K562 (cell line): ENCODE results near the gene FMO5. TPM values are rescaled to one million over a fixed set of nuclear protein-coding genes. Genes with fewer than 3 reads are reported as not detected.

Experiments
- CLOCK ChIP-seq: fragments of 250-450 bp; sonication (Bioruptor Pico); IDR thresholded peaks from 2 replicates; pipeline ENCODE4 v1.4.0; 2020; ENCODE audit warnings: mild to moderate bottlenecking, moderate library complexity, borderline replicate concordance
- CREB3L1 ChIP-seq: fragments of 450-650 bp; IDR thresholded peaks from 2 replicates; pipeline ENCODE4 v1.6.1; 2014; ENCODE audit warnings: low read depth, mild to moderate bottlenecking, moderate library complexity, borderline replicate concordance
- FOXJ2 ChIP-seq: fragments of 200-800 bp; sonication (Bioruptor generic); IDR thresholded peaks from 2 replicates; pipeline ENCODE4 v1.6.1; 2016; ENCODE audit warnings: missing genetic modification characterization, missing compliant biosample characterization
- HNRNPUL1 ChIP-seq: fragments of 200-400 bp; formaldehyde crosslinking; IDR thresholded peaks from 2 replicates; pipeline ENCODE4 v1.6.1; 2017; ENCODE audit warnings: low read length
- SRSF3 ChIP-seq: fragments of 200-400 bp; formaldehyde crosslinking; IDR thresholded peaks from 2 replicates; pipeline ENCODE4 v1.6.1; 2016; ENCODE audit warnings: mild to moderate bottlenecking, low read length, moderate library complexity; ENCODE audit not compliant: insufficient read depth
- ZBTB7A ChIP-seq: IDR thresholded peaks from 2 replicates; pipeline ENCODE4 v1.6.1; 2011; ENCODE audit warnings: low read depth, mild to moderate bottlenecking, low read length, moderate library complexity, borderline replicate concordance; ENCODE audit not compliant: control insufficient read depth
- ZNF140 ChIP-seq: fragments of 250-450 bp; sonication (Bioruptor Pico); IDR thresholded peaks from 2 replicates; pipeline ENCODE4 v1.8.0; 2021; ENCODE audit warnings: moderate library complexity, mild to moderate bottlenecking, inconsistent platforms
- ZNF384 ChIP-seq: IDR thresholded peaks from 2 replicates; pipeline ENCODE4 v1.6.1; 2012; ENCODE audit warnings: low read depth, low read length, improper control_type of control experiment
- polyA plus RNA-seq, 8 experiments: library from polyadenylated mRNA; depleted of rRNA in 4 of 8; stranded (reverse) in 5 of 8; unstranded in 3 of 8; fragments of >200 nt; fragmentation: Nextera tagmentation in 2 of 8; fragmentation: Illumina TruSeq in 1 of 8; extraction: Ambion mirVana in 2 of 8; extraction: Trizol in 1 of 8; gene quantifications; 2 replicates each; pipeline versions ENCODE4 v1.2.1 to v1.2.3, GENCODE V29; 2011 to 2014; ENCODE audit warnings: inconsistent platforms in 1 of 8, missing spikeins in 1 of 8
- total RNA-seq, 7 experiments: library from RNA; depleted of rRNA in 6 of 7; stranded (reverse); fragments of >200 nt in 6 of 7; fragmentation: Illumina TruSeq in 2 of 7; extraction: Trizol in 2 of 7; gene quantifications; 2 replicates each; pipeline versions ENCODE4 v1.2.1 to v1.2.3, GENCODE V29; 2011 to 2021; ENCODE audit warnings: low replicate concordance in 1 of 7

FMO5 gene
- total and polyA plus RNA-seq, 9 of the 15 experiments (the other 6 are each of a cell fraction or from before 2014, with no cell fraction given), result 0.11 to 0.69 (median 0.19) TPM; not detected in 1

GRCh38 chr1:147169171-147169570, 56.0 kb downstream of the FMO5 start (continued):
- TF ChIP-seq CLOCK (no peak), ZBTB7A (no peak), SRSF3 (no peak), CREB3L1 (no peak), HNRNPUL1 (no peak), FOXJ2 (no peak), ZNF140 (CRISPR knock-in tag) (no peak), ZNF384 (no peak)
